Fibroblast of pulmonary artery (primary cell): ENCODE results near the gene CAMSAP1.
"Not testable (repeated sequence)": the region's sequence is repeated elsewhere in the genome, so short reads cannot be mapped to it uniquely, and the experiment has no call there.

ENCODE experiments used
- DNase-seq: peaks from one replicate; pipeline ENCODE4 v3.0.0-alpha.2; 2010; ENCODE audit warnings: low read depth
- H3K4me3 ChIP-seq: replicated peaks from 2 replicates; pipeline ENCODE4 v1.5.1; 2011; ENCODE audit warnings: low read depth, mild to moderate bottlenecking, control low read depth, low read length, moderate library complexity
- CTCF ChIP-seq: IDR thresholded peaks from 2 replicates; pipeline ENCODE4 v1.5.1; 2011; ENCODE audit warnings: mild to moderate bottlenecking, control low read depth, low read length, inconsistent platforms; ENCODE audit errors: missing control alignments

The CAMSAP1 gene

GRCh38 chr9:135907431-135908092, at the start of gene CAMSAP1:
TSS of gene CAMSAP1 (minus strand) at chr9:135907546. CDS start at chr9:135907159, 387 bp downstream.
- H3K4me3 ChIP-seq, result peak within 1 kb of the TSS; percentile 63
- TF ChIP-seq CTCF, result no peak
- DNase-seq, result peak; percentile 94

GRCh38 chr9:135956802-135957174, 49.4 kb upstream of the CAMSAP1 start:
- no peak for DNase-seq
- H3K4me3 ChIP-seq, result no peak overlapping the region
- no peak for TF ChIP-seq CTCF

- TF ChIP-seq CTCF, result no peak
- H3K4me3 ChIP-seq, result no peak overlapping the region
- DNase-seq, result no peak
These were observed 48.8 kb upstream of the CAMSAP1 start for GRCh38 chr9:135955934-135956801.

- DNase-seq, result no peak
- TF ChIP-seq CTCF, result no peak
- H3K4me3 ChIP-seq, result no peak overlapping the region
These were observed 45.4 kb upstream of the CAMSAP1 start for GRCh38 chr9:135952664-135953206.

GRCh38 chr9:135951889-135952663, 44.7 kb upstream of the CAMSAP1 start:
- DNase-seq, result no peak
- no peak for TF ChIP-seq CTCF

GRCh38 chr9:135951310-135951709, 44.0 kb upstream of the CAMSAP1 start:
- H3K4me3 ChIP-seq, DNase-seq: not testable (repeated sequence)

More at GRCh38 chr9:135951889-135952663, 44.7 kb upstream of the CAMSAP1 start:
- no peak overlapping the region for H3K4me3 ChIP-seq

GRCh38 chr9:135950841-135951240, 43.5 kb upstream of the CAMSAP1 start:
- DNase-seq, H3K4me3 ChIP-seq: not testable (repeated sequence)
